GM21576 (cell line): ENCODE results near the gene PRRX1.

Experiments used
- ATAC-seq: cut with Tn5 transposase; IDR thresholded peaks from one replicate; pipeline ENCODE4 v1.9.1; 2021; ENCODE audit warnings: mild to moderate bottlenecking, moderate library complexity; ENCODE audit not compliant: unreplicated experiment

The PRRX1 gene

GRCh38 chr1:170714938-170715337 is 51.0 kb downstream of the PRRX1 start:
- ATAC-seq = no peak

- ATAC-seq = no peak
Observed at GRCh38 chr1:170716835-170717429, 53.0 kb downstream of the PRRX1 start.

GRCh38 chr1:170720661-170721060 is 56.7 kb downstream of the PRRX1 start:
- ATAC-seq = no peak

- ATAC-seq = no peak
Observed at GRCh38 chr1:170721621-170722020, 57.7 kb downstream of the PRRX1 start.

GRCh38 chr1:170723518-170723917 is 59.6 kb downstream of the PRRX1 start:
- ATAC-seq = no peak

GRCh38 chr1:170725326-170725725 is 61.4 kb downstream of the PRRX1 start:
- ATAC-seq = no peak

- ATAC-seq = no peak
Observed at GRCh38 chr1:170727963-170728362, 64.0 kb downstream of the PRRX1 start.

- ATAC-seq = no peak
Observed at GRCh38 chr1:170729225-170730002, 65.5 kb downstream of the PRRX1 start.

GRCh38 chr1:170730014-170730413 is 66.1 kb downstream of the PRRX1 start:
- ATAC-seq = no peak

GRCh38 chr1:170730438-170730837 is 66.5 kb downstream of the PRRX1 start:
- no peak for ATAC-seq

- no peak for ATAC-seq
Observed at GRCh38 chr1:170731566-170732251, 67.8 kb downstream of the PRRX1 start.

GRCh38 chr1:170732252-170732588 is 68.3 kb downstream of the PRRX1 start:
- no peak for ATAC-seq

- ATAC-seq = no peak
Observed at GRCh38 chr1:170734412-170735175, 70.7 kb downstream of the PRRX1 start.

GRCh38 chr1:170735366-170736263 is 71.7 kb downstream of the PRRX1 start:
- ATAC-seq = no peak

- no peak for ATAC-seq
Observed at GRCh38 chr1:170739803-170740202, 75.9 kb downstream of the PRRX1 start.

GRCh38 chr1:170741678-170742077 is 77.7 kb downstream of the PRRX1 start:
- ATAC-seq = no peak

- ATAC-seq = no peak
Observed at GRCh38 chr1:170742600-170742999, 78.7 kb downstream of the PRRX1 start.

- no peak for ATAC-seq
Observed at GRCh38 chr1:170743083-170743482, 79.2 kb downstream of the PRRX1 start.

- ATAC-seq = no peak
Observed at GRCh38 chr1:170749549-170749948, 85.6 kb downstream of the PRRX1 start.

- ATAC-seq = no peak
Observed at GRCh38 chr1:170749959-170750358, 86.0 kb downstream of the PRRX1 start.
